Omental fat pad (tissue), 4 donors: ENCODE results near the gene STOML1. TPM values are rescaled to one million over a fixed set of nuclear protein-coding genes. Genes with fewer than 3 reads are reported as not detected.
"Not testable (repeated sequence)": the region's sequence is repeated elsewhere in the genome, so short reads cannot be mapped to it uniquely, and the experiment has no call there.

Source experiments
- ATAC-seq: fragments of 150-250 bp; one replicate; pipeline ENCODE4 v1.9.1; 2016; ENCODE audit warnings: mild to moderate bottlenecking, moderate library complexity; ENCODE audit not compliant: low FRiP score
- DNase-seq: peaks from one replicate; pipeline ENCODE4 v3.0.0-alpha.2; 2019; ENCODE audit warnings: low spot score
- CTCF ChIP-seq, 3 donors: fragments of 450-650 bp; IDR thresholded peaks; one replicate each; pipeline ENCODE4 v1.5.1; 2016 to 2017; ENCODE audit warnings: antibody characterized with exemption in 3 of 3, mild to moderate bottlenecking in 3 of 3, moderate library complexity in 2 of 3
- total RNA-seq, 4 donors: library from RNA; depleted of rRNA; stranded (reverse); fragments of >200 nt; gene quantifications; one replicate each; pipeline ENCODE4 v1.1.0, GENCODE V29; 2016

Gene STOML1
- total RNA-seq, 4 donors from 2014 or later, result 9.8 to 24.0 (median 15.9) TPM

GRCh38 chr15:73962433-73962832, 29.7 kb downstream of the STOML1 start:
- DNase-seq (no peak), ATAC-seq (no peak)
- TF ChIP-seq CTCF (IDR thresholded peaks at IDR 0.05), result no peak

- not testable (repeated sequence) for DNase-seq, ATAC-seq
Observed at GRCh38 chr15:73960472-73961070, 31.5 kb downstream of the STOML1 start.

- TF ChIP-seq CTCF (IDR thresholded peaks at IDR 0.05), result no peak
Observed at GRCh38 chr15:73959801-73960200, 32.3 kb downstream of the STOML1 start.

GRCh38 chr15:73959012-73959581, 33.0 kb downstream of the STOML1 start:
- ATAC-seq (no peak), DNase-seq (no peak)
- no peak for TF ChIP-seq CTCF (IDR thresholded peaks at IDR 0.05)

More at GRCh38 chr15:73959801-73960200, 32.3 kb downstream of the STOML1 start:
- no peak for DNase-seq
- ATAC-seq, result no peak

- no peak for DNase-seq
- ATAC-seq, result no peak
- no peak for TF ChIP-seq CTCF (IDR thresholded peaks at IDR 0.05)
Observed at GRCh38 chr15:73957785-73958184, 34.3 kb downstream of the STOML1 start.

- DNase-seq (no peak), ATAC-seq (no peak)
- TF ChIP-seq CTCF (IDR thresholded peaks at IDR 0.05), result no peak
Observed at GRCh38 chr15:73957276-73957675, 34.8 kb downstream of the STOML1 start.

GRCh38 chr15:73956743-73957135, 35.4 kb downstream of the STOML1 start:
- ATAC-seq (peak; percentile 93), DNase-seq (peak; percentile 27)
- no peak for TF ChIP-seq CTCF (IDR thresholded peaks at IDR 0.05)
